Measurements from ENCODE around the gene FCER1A.

FCER1A gene

GRCh38 chr1:159352436-159352835, 50.3 kb downstream of the FCER1A start:
- no peak for DNase-seq (ENCODE audit: low spot score)
- H3K27ac ChIP-seq = no peak overlapping the region
- TF ChIP-seq CTCF (IDR thresholded peaks at IDR 0.05) = no peak
- H3K4me3 ChIP-seq = no peak overlapping the region
